Cardiac fibroblast (primary cell): ENCODE data around the gene ABHD13.

Experiments used
- DNase-seq, 2 donors: peaks; one replicate each; pipeline versions ENCODE4 v3.0.0 to v3.0.0-alpha.2; 2010; ENCODE audit warnings: low read depth in 2 of 2
- H3K4me3 ChIP-seq, 2 donors: replicated peaks in 1 of 2; 1 replicate in 1 of 2; 2 replicates in 1 of 2; pipeline ENCODE4 v1.5.1; 2011; ENCODE audit warnings: low read depth in 2 of 2, low read length in 2 of 2, mild to moderate bottlenecking in 2 of 2, moderate library complexity in 1 of 2
- TF ChIP-seq, protein P1 (sequence below): IDR thresholded peaks from one replicate; pipeline ENCODE4 v1.5.1; 2011; ENCODE audit warnings: low read depth, mild to moderate bottlenecking, low read length, inconsistent platforms

The ABHD13 gene

DNA sequence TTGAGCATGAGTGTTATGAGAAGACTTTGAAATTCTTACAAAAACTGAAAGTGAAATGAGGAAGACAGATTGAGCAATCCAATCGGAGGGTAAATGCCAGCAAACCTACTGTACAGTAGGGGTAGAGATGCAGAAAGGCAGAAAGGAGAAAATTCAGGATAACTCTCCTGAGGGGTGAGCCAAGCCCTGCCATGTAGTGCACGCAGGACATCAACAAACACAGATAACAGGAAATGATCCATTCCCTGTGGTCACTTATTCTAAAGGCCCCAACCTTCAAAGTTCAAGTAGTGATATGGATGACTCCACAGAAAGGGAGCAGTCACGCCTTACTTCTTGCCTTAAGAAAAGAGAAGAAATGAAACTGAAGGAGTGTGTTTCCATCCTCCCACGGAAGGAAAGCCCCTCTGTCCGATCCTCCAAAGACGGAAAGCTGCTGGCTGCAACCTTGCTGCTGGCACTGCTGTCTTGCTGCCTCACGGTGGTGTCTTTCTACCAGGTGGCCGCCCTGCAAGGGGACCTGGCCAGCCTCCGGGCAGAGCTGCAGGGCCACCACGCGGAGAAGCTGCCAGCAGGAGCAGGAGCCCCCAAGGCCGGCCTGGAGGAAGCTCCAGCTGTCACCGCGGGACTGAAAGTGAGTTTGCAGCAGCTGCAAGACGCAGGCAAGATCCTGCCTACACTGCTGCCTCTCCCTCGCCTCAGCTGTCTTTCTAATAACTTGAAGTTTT, 51.6 kb downstream of the ABHD13 start, which contains the start of gene TNFSF13B:
TSS of gene TNFSF13B (plus strand) at position 118 of the 728 bp plus-strand sequence. CDS start at position 296, 178 bp downstream.
- DNase-seq: peak; percentile 48 to 54
- peak within 1 kb of the TSS; percentile 47 to 50 for H3K4me3 ChIP-seq
- TF ChIP-seq, protein P1, sequence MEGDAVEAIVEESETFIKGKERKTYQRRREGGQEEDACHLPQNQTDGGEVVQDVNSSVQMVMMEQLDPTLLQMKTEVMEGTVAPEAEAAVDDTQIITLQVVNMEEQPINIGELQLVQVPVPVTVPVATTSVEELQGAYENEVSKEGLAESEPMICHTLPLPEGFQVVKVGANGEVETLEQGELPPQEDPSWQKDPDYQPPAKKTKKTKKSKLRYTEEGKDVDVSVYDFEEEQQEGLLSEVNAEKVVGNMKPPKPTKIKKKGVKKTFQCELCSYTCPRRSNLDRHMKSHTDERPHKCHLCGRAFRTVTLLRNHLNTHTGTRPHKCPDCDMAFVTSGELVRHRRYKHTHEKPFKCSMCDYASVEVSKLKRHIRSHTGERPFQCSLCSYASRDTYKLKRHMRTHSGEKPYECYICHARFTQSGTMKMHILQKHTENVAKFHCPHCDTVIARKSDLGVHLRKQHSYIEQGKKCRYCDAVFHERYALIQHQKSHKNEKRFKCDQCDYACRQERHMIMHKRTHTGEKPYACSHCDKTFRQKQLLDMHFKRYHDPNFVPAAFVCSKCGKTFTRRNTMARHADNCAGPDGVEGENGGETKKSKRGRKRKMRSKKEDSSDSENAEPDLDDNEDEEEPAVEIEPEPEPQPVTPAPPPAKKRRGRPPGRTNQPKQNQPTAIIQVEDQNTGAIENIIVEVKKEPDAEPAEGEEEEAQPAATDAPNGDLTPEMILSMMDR: peak; percentile 11

DNA sequence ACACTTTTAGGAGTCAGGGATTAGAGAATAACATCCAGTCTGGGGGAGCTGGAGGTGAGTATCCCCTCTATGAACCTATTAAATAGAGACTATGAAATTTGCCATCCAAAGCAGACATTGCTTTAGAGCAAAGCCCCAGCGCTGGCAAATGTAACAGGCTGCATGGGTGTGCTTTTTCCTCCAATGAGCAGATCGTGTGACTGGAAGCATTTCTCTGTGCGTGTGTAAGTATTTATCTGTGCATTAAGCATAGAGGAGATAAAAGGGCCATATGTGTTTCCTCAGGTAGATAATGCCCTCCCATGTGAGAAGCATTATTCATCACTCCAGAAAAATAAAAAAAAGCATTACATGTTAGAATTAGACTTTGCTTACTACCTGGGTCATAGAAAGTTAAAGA, 52.2 kb downstream of the ABHD13 start:
- H3K4me3 ChIP-seq: peak overlapping the region; percentile 47 to 50
- no peak for DNase-seq
- TF ChIP-seq, protein P1: no peak

DNA sequence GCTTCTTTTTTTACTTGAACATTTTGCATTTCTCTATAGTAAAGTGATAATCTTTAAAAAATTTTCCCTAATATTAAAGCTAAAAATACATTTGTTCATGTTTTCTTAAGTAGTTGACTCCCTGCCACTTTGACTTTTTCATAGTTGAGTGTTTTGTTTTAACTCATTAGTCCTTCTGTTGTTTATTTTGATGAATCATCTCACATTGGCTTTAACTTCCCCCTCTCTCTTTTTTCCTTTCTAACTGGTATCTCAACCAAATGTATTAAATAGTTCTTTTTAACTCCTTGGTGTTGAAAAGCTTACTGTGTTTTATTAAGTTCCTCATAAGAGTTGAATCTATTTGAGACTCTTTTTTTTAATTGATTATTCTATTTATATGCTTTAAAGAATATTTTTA, 54.1 kb downstream of the ABHD13 start:
- no peak overlapping the region for H3K4me3 ChIP-seq
- TF ChIP-seq, protein P1: no peak
- DNase-seq: peak in 1 of 2 donors; percentile 45

DNA sequence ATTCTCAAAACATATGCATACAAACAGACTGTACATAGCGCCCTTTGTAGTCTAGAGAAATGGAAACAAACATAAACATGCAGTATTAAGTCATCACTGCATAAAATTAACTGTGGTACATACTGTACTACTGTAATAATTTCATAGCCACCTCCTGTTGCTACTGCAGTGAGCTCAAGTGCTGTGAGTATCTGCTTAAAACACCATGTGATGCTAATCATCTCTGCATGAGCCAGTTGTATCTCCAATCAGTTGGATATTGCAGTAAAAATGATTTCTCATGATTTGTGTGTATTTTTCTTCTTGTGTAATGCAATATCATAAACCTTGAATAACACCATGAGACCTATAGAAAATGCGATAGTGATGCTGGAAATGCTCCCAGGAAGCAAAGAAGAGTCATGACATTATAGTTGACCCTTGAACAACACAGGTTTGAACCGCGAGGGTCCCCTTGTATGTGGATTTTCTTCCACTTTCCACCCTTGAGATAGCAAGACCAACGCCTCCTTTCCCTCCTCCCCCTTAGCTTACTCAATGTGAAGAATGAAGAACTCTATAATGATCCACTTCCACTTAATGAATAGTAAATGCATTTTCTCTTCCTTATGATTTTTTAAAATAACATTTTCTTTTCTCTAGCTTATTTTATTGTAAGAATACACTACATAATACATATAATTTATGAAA, 55.4 kb downstream of the ABHD13 start:
- TF ChIP-seq, protein P1: no peak
- DNase-seq: no peak
- H3K4me3 ChIP-seq: no peak overlapping the region

DNA sequence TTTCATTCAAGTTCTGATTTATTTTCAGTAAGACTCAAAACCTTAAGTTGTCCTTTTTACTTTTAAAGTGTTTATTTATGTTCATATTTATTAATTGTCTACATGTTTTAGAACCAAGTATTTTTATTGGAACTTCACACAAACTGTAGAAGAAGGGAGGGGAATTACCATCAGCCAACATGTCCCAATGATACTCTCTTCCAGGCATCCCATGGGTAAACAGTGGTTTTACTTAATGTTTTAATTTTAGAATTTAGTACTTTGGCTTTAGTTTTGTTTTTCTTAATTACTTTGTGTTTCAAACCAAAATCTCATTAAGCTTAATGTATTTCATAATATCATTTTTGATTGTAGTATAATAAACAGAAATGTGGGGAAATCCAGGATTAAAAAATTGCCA, 56.5 kb downstream of the ABHD13 start:
- no peak overlapping the region for H3K4me3 ChIP-seq
- no peak for DNase-seq
- TF ChIP-seq, protein P1: no peak

DNA sequence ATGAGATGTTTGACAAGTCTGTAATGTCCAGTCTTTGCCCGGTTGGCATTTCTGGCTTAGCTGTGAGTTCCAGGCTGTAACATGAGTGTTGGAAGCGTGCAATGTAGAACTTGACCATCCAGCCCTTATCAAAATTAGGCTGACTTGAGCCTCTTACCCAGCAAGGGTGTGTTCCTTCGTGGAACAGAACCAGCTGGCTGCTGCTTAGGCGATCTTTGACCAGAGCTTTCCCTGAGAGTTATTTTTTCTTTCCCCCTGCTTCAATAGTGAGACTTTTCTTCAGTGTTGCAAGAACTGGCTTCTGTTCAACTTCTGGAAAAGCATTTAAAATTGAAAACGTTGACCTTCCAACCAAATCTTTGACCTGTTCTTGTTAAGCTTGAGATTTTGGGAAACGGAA, 57.9 kb downstream of the ABHD13 start:
- no peak overlapping the region for H3K4me3 ChIP-seq
- peak in 1 of 2 donors; percentile 70 for DNase-seq
- TF ChIP-seq, protein P1: no peak
